H1 (cell line): Measurements from ENCODE around the gene NDUFS5. TPM values are rescaled to one million over a fixed set of nuclear protein-coding genes. Genes with fewer than 3 reads are reported as not detected.

Experiments used
- E2F6 ChIP-seq: IDR thresholded peaks from 2 replicates; pipeline ENCODE4 v1.6.1; 2012; ENCODE audit warnings: inconsistent platforms
- HDAC2 ChIP-seq, 2 experiments: fragments of 300-600 bp in 1 of 2; sonication (generic) in 1 of 2; IDR thresholded peaks; 2 replicates each; pipeline ENCODE4 v1.6.1; 2011 to 2012; ENCODE audit warnings: low read depth in 2 of 2, low read length in 2 of 2, mild to moderate bottlenecking in 2 of 2, moderate library complexity in 2 of 2, borderline replicate concordance in 1 of 2, inconsistent platforms in 1 of 2
- MAFK ChIP-seq: IDR thresholded peaks from 2 replicates; pipeline ENCODE4 v1.6.1; 2012; ENCODE audit warnings: low read depth, mild to moderate bottlenecking, improper control_type of control experiment, low read length
- MAX ChIP-seq: IDR thresholded peaks from 2 replicates; pipeline ENCODE4 v1.6.1; 2012; ENCODE audit warnings: inconsistent platforms
- NANOG ChIP-seq: IDR thresholded peaks from 2 replicates; pipeline ENCODE4 v1.6.1; 2011; ENCODE audit warnings: low read length, low read depth, mild to moderate bottlenecking, inconsistent platforms; ENCODE audit not compliant: insufficient read depth, poor library complexity, severe bottlenecking
- SIRT6 ChIP-seq: IDR thresholded peaks from one replicate; pipeline ENCODE4 v1.7.1; 2012; ENCODE audit warnings: low read length, inconsistent platforms
- TEAD4 ChIP-seq: IDR thresholded peaks from 2 replicates; pipeline ENCODE4 v1.6.1; 2012; ENCODE audit warnings: low read depth, low read length, inconsistent platforms, mixed read lengths
- polyA plus RNA-seq, 7 experiments: library from polyadenylated mRNA; depleted of rRNA in 3 of 7; stranded (reverse) in 5 of 7; unstranded in 2 of 7; fragments of >200 nt in 5 of 7; fragments of 200-250 nt in 2 of 7; gene quantifications; 1 replicate in 5 of 7; 2 replicates in 1 of 7; 4 replicates in 1 of 7; pipeline versions ENCODE4 v1.2.1 to v1.2.3, GENCODE V29; 2011 to 2013; ENCODE audit warnings: missing spikeins in 2 of 7, mixed read lengths in 2 of 7
- total RNA-seq: library from RNA; stranded (reverse); fragmentation: NEBNext Ultra II Directional; extraction: Animal tissue kit (Norgen Biotek cat#: 25700); gene quantifications from 2 replicates; pipeline ENCODE4 v1.2.1, GENCODE V29; 2021

Gene NDUFS5
- total and polyA plus RNA-seq, 2 of the 8 experiments (the other 6 are each of a cell fraction or from before 2014, with no cell fraction given): 435 to 835 TPM

GRCh38 chr1:39043513-39043912, 17.4 kb downstream of the NDUFS5 start (continued):
- TF ChIP-seq SIRT6 (no peak), MAX (no peak), MAFK (no peak), TEAD4 (no peak), E2F6 (no peak), HDAC2 (IDR thresholded peaks at IDR 0.05; ENCODE audit: borderline replicate concordance in 1 of 2, low read depth in 2 of 2, low read length in 2 of 2) (no peak), NANOG (no peak)
- TF ChIP-seq, all 59 proteins: peak for 0
